Activated CD4-positive, alpha-beta T cell treated with anti-CD3 and anti-CD28 coated beads, Interleukin-2, amount 50 U/mL, for 48 hours (primary cell): ENCODE results near the gene BBS7.

ENCODE experiments used
- DNase-seq, 2 experiments: peaks; one replicate each; pipeline ENCODE4 v3.0.0-alpha.2; 2020

The BBS7 gene

DNA sequence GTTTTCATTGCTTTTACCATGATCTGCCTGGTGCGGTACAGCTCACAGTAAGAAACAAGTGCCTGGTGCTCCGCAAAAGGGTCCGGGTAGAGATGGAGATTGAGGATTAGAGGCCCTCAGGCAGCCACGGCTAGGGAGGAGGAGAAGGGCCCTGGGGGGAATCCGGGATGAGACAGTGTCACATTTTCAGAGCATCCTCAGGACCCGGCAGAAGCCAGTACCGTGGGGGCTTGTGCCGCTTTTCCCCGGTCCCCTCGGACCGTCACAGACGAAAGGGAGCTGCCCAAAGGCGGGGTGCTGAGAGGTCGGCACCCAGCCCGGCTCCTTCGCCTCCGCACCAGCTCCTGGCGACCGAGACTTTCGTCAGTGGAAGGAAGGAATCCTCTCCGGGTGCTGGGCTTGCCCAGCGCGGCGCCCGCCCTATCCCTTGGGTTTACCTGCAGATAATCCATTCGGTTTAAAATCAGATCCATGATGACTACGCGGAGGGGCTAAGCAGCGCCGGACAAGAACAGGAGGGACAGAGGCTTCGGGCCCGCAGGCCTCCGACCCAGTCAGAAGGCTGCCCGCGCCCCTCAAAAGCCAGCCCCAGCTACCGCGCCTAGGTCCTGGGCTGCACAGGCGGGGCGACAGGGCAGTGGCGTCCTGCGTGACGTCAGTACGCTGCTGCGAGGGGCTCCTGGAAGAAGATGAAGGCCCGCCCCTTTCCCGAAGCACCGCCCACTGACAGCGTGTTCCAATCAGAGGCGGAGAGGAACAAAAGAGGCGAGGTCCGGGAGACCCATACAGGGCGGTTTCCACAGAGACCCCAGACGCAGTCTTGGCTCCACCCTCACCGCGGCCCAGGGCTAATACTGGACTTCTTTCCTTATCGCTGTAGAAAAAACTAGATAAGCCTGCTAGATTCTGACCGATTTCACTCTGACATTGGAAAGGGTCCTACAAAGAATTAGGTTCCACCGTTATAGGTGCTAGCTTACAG is at the start of gene BBS7:
Gene BBS7 (minus strand): TSS at position 634 of the 982 bp plus-strand sequence. CDS start 161 bp downstream, at position 473.
- peak; percentile 99 for DNase-seq

DNA sequence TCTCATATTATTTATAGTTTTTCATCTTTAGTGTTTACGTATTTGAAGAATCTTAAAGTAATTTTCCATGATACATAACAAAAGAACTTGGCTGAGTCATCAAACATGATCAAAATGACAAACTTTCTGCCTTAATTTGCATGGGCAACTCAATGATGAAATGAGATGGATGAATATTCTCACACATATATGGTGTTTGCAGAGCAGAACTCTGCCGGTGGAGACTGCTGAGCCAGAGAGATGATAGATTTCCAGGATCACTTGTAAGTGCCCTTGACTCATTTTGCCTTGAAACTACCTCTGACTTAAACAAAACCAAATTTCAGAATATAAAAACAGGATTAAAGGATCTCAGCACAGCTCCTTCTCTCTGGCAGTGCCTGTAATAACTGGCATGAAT is 43.4 kb upstream of the BBS7 start:
- no peak for DNase-seq

DNA sequence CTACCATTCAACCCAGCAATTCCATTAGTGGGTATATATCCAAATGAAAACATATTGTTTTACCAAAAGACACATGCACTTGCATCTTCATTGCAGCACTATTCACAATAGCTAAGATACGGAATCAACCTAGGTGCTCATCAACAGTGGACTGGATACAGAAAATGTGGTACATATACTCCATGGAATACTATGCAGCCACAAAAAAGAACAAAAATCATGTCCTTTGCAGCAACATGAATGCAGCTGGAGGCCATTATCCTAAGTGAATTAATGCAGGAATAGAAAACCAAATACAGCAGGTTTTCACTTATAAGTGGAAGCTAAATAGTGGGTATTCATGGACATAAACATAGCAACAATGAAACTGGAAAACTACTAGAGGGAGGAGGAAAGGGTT is 38.1 kb upstream of the BBS7 start:
- no peak for DNase-seq

DNA sequence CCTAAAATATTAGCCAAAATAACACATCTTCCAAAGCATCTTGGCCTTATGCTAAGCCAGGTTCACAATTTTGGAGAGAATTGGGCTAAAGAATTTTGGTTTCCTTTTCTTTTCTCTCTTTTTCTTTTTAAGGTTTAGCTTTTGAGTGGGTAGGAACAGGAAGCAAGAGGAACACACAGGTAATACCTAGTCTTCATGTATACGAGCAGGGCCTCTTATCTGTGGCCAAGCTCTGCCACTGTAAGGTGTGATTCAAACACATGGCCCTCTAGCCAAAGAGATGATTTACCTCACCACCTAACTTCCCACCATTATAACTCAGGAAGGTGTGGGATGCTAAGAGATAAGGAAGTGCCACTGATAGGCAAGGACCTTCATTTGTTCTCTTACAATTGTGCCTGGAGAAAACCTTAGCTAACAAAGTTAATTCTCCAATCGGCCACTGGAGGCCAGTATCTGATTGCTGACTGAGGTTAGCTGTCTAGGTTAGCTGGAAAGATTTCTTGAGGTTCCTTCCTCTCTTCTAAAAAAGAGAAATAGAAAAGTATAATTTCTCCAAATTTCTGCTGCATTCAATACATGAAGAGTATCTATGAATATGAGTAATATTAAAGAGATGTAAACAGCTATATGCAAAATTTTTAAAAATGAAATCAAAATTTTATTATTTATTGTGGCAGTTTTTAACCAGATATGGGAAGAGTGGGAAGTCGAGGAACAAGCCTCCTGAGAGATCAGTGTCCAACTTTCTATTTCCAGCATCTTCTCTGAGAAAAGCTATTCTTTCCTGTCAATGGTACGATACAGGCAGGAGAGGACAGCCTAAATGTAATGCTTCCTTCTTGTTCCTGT is 30.1 kb upstream of the BBS7 start:
- DNase-seq = peak; percentile 42 to 60

GRCh38 chr4:121898150-121898549 is 27.9 kb upstream of the BBS7 start:
- DNase-seq = peak in 1 of 2 experiments; percentile 18

DNA sequence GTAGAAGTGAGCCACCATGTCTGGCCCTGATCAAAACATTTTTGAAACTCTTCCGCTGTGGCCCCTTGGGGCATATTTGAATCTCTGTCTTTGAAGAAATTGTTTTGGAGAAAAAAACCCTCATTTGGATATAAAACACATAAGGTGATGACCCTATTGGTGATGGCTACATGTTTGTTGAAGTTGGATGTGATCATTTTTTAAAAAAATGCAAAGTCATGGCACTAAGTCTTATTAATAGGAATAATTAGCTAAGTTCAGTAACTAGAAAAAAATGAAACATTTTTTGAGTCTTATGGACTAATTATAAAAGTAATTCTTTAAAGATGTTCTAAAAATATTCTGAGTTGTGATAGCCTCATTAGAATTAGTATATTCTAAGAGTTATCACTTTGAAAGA is 17.9 kb upstream of the BBS7 start:
- no peak for DNase-seq

DNA sequence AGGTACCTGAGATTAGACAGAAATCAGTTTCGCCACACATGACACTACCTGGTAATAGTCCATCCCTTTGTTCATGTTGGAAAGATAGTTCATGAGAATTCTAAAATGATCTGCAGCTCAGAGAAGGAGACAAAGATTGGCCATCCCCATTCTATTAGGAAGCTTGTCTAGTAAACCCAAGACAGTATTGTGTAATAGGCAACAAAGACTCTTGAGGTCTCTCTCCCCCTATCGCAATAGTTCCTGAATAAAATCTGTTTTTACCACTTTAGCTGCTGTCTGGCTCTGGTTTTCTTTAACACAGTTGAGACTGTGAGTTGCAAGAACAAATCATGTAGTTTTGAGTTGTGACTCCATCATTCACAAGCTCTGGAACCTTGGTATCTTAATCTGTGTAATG is 14.8 kb upstream of the BBS7 start:
- DNase-seq = no peak

DNA sequence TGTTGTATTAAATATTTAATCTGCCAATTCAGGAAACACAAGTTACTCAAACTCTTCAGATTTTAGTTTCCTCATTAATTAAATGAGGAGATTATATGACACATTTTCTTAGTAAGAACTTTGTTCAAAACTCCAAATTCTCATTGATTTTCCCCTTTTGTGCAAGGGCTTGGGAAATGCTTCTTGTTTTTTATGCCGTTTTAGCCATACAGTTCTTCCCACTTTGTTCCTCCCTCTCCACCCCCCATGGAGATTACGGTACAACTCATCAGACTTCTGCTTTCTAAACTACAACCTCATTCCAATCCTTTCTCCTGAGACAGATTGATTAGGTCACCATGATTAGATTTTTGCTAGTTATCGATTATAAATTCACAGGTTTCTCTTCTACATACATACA is 10.9 kb upstream of the BBS7 start:
- DNase-seq = no peak

DNA sequence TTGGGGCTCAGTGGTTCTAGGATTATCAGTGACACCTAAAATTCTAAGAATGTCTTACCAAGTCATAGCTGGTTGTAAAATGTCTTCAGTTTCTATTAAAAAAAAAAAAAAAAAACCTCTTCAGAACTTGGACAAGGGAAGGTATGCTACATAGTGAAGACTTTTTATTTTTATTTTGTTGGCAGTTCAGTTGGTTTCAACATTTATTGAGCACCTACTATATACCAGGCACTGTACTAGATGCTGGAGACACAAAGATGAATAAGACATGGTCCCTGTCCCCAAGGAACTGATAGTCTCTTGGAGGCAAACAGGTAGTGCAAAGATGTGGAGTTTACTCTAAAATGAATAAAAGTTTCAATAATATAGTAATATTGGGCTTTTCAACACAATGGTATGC is 8.9 kb upstream of the BBS7 start:
- no peak for DNase-seq

DNA sequence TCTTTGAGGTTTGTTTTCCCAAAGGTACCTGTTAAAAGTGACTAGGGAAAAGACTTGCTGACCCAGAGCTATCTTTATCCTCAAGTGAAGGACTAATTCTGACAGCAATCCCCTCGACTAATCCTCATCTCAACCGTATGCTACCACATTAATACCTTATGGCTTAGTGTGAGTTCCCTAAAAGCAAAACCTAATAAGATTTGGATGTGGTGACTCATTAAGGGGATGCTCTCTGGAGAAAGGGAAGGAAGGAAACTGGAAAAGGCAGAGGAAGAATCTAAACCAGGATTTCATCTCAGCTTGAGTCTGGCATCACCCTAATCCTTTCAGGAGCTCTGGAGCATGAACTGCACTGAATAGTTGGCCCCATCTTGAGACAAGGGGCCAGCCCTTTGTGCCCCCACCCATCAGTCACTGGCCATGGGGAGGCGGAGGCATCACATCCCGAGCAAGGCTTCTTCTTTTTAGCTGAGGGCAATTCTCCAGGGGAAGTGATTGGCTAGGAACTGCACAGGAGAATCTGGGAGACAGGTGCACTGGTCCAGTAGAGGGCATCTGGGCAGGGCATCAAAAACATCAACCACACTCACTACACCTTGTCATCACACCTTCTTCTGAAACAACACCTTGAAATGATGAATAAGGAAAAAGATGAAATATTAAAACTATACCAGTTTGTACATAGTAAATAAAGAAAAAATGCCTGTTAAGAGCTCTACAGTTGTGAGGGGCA is 6.9 kb upstream of the BBS7 start:
- DNase-seq = no peak

DNA sequence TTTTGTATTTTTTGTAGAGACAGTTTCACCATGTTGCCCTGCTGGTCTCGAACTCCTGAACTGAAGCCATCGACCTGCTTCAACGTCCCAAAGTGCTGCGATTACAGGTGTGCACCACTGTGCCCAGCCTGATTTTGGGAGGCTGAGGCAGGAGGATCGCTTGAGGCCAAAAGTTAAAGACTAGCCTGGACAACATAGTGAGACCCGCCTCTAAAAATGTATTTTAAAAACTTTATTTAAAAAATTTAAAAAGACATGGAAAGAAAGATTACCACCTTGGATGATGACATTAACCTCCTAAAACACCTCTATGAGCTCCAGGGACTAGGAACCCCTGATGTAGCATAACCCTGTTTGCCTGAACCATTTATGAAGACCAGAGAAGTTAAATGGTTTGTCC is 5.8 kb upstream of the BBS7 start:
- DNase-seq = no peak

GRCh38 chr4:121875652-121876051 is 5.4 kb upstream of the BBS7 start:
- no peak for DNase-seq

- DNase-seq = no peak
Observed at GRCh38 chr4:121873604-121874003, 3.3 kb upstream of the BBS7 start.

DNA sequence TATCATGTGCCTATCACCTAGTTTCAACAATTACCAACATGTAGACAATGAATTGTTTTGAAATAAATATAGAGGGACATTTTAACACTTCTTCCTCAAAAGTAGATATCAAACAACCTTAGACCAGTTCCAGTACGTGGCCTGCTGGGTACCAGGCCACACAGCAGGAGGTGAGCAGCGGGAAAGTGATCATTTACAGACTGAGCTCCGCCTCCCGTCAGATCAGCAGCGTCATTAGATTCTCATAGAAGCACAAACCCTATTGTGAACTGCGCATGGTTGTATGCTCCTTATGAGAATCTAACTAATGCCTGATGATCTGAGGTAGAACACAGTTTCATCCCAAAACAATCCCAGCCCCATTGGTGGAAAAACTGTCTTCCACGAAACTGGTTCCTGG is 6.5 kb downstream of the BBS7 start:
- no peak for DNase-seq

GRCh38 chr4:121861426-121861825 is 8.8 kb downstream of the BBS7 start:
- no peak for DNase-seq

- no peak for DNase-seq
Observed at GRCh38 chr4:121860121-121860520, 10.2 kb downstream of the BBS7 start.

GRCh38 chr4:121851354-121851753 is 18.9 kb downstream of the BBS7 start:
- DNase-seq = no peak

- no peak for DNase-seq
Observed at GRCh38 chr4:121846662-121847061, 23.6 kb downstream of the BBS7 start.

GRCh38 chr4:121842862-121843261 is 27.4 kb downstream of the BBS7 start:
- no peak for DNase-seq

DNA sequence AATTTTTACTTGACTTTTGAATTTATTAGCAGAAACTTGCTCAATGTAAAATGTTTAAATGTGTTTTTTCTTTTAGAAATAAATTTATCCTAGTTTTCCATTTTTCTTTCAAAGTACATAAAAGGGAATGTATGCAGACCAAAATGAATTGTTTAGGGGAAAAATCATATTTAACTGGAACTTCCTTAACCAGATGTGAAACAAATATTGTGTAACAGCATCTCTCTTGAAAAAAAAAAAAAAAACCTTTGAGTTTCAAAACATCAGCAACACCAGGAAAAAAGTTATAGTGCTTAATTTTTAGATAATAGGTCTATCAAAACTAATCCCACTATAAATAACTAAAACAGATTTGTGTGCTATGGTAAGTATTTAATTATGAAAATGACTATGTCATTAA is 32.1 kb downstream of the BBS7 start:
- DNase-seq = no peak

DNA sequence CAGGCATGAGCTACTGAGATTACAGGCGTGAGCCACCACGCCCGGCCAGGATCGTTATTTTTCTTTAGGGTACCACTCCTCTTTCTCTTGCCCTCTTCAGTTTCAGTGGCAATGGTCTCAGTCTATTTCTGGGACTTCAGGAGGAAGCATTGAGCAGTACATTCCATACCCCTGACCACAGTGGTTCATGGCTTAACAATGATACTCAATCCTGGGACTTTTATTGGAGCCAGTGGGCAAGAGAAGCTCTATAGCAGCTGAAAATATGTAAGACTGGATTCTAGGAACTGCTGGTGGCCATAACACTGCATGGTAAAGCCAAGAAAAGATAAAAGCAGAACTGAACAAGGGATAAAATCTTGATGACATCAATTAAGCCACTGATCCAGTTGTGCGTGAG is 40.8 kb downstream of the BBS7 start:
- DNase-seq = no peak

- DNase-seq = no peak
Observed at GRCh38 chr4:121827853-121828252, 42.4 kb downstream of the BBS7 start.

DNA sequence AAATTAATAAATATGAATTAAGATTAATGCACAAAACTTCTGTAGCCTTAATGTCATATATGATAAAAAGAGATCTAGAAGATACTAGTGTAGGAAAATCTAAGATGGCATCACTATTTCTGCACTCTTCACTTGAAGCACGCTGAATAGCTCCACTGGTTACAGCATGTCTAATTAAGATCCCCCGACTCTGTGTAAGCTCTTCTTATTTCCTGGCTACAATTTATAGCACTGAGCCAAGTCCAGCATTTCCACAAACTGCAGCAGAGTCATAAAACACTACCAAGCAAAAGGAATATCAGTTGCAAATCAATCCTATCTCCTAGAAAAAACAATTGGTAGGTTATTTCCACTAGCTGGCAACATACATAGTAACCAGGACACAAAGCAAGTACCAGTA is 45.3 kb downstream of the BBS7 start:
- no peak for DNase-seq
